HepG2 (cell line): ENCODE measurements around the gene P2RX1. TPM values are rescaled to one million over a fixed set of nuclear protein-coding genes. Genes with fewer than 3 reads are reported as not detected.

ENCODE experiments used
- ATAC-seq: fragments of 200-7000 bp; cut with Tn5 transposase; 3 replicates; pipeline ENCODE4 v1.9.1; 2020; ENCODE audit warnings: mild to moderate bottlenecking, moderate library complexity
- BruUV-seq: library from RNA; stranded (reverse); fragments of 400-500 nt; replicated peaks from 2 replicates; lab custom pipeline; 2021; lab: Mats Ljungman, UMichigan
- CTCF ChIA-PET: fragments of 300-600 bp; formaldehyde crosslinking; extraction: SDS; loops from one replicate; lab custom pipeline; 2021; ENCODE audit warnings: low total read pairs, inconsistent platforms, low intra/inter-chr PET ratio; lab: Yijun Ruan, JAX
- POLR2A ChIA-PET: fragments of 350-600 bp; sonication (Branson Sonifier 250); formaldehyde crosslinking; loops from one replicate; lab custom pipeline; 2020; ENCODE audit warnings: antibody characterized with exemption, inconsistent platforms; lab: Yijun Ruan, JAX
- DNase-seq: peaks from one replicate; pipeline ENCODE4 v3.0.0-alpha.2; 2015; ENCODE audit warnings: low spot score
- FAIRE-seq: peaks from 3 replicates; lab custom pipeline; 2011; peaks lifted over from hg19 to GRCh38; lab: Jason Lieb, UNC
- H2AFZ ChIP-seq: one replicate; pipeline ENCODE4 v1.6.1; 2011; ENCODE audit warnings: low read length, inconsistent platforms
- H3K27ac ChIP-seq: fragments of 300-600 bp; 3 replicates; pipeline ENCODE4 v1.8.0; 2011; ENCODE audit warnings: mixed run types, mild to moderate bottlenecking, mixed read lengths, low read length, inconsistent platforms; ENCODE audit not compliant: insufficient read depth; ENCODE audit errors: extremely low read length
- H3K27me3 ChIP-seq, 2 experiments: fragments of 200-600 bp in 1 of 2; 2 replicates in 1 of 2; 3 replicates in 1 of 2; pipeline versions ENCODE4 v1.6.0 to v1.8.0; 2011; ENCODE audit warnings: low read length in 2 of 2, mild to moderate bottlenecking in 2 of 2, moderate library complexity in 2 of 2, inconsistent platforms in 1 of 2; ENCODE audit not compliant: insufficient read depth in 2 of 2, control insufficient read depth in 1 of 2
- H3K36me3 ChIP-seq, 2 experiments: fragments of 200-600 bp in 1 of 2; replicated peaks in 1 of 2; 2 replicates in 1 of 2; 3 replicates in 1 of 2; pipeline versions ENCODE4 v1.5.1 to v1.8.0; 2011; ENCODE audit warnings: low read length in 2 of 2, inconsistent platforms in 1 of 2; ENCODE audit not compliant: insufficient read depth in 2 of 2, control insufficient read depth in 1 of 2
- H3K4me1 ChIP-seq: 2 replicates; pipeline ENCODE4 v1.5.1; 2012; ENCODE audit warnings: low read length, inconsistent platforms; ENCODE audit not compliant: insufficient read depth
- H3K4me2 ChIP-seq: 2 replicates; pipeline ENCODE4 v1.6.0; 2011; ENCODE audit warnings: low read depth, low read length, inconsistent platforms
- H3K4me3 ChIP-seq, 3 experiments: fragments of 200-600 bp in 1 of 3; sonication (generic), shearing (Covaris generic) in 1 of 3; replicated peaks in 1 of 3; 2 replicates each; pipeline ENCODE4 v1.5.1; 2011 to 2016; ENCODE audit warnings: low read length in 3 of 3, inconsistent platforms in 2 of 3, low read depth in 2 of 3, mild to moderate bottlenecking in 2 of 3, control low read depth in 1 of 3, mixed read lengths in 1 of 3; ENCODE audit not compliant: insufficient read depth in 1 of 3
- H3K79me2 ChIP-seq: one replicate; pipeline ENCODE4 v1.6.1; 2011; ENCODE audit warnings: low read length, inconsistent platforms; ENCODE audit not compliant: insufficient read depth
- H3K9ac ChIP-seq: 2 replicates; pipeline ENCODE4 v1.6.0; 2011; ENCODE audit warnings: mild to moderate bottlenecking, low read depth, low read length, inconsistent platforms; ENCODE audit not compliant: insufficient read depth
- H3K9me3 ChIP-seq: 2 replicates; pipeline ENCODE4 v1.5.1; 2012; ENCODE audit warnings: mild to moderate bottlenecking, low read length
- H4K20me1 ChIP-seq: 2 replicates; pipeline ENCODE4 v1.6.0; 2011; ENCODE audit warnings: inconsistent platforms, mild to moderate bottlenecking, low read length, moderate library complexity; ENCODE audit not compliant: insufficient read depth
- CHCHD3 ChIP-seq: sonication (generic); formaldehyde crosslinking; IDR thresholded peaks from 2 replicates; pipeline ENCODE4 v1.8.0; 2022; ENCODE audit warnings: mild to moderate bottlenecking, missing genetic modification reagents, moderate library complexity
- CHD2 ChIP-seq: IDR thresholded peaks from 2 replicates; pipeline ENCODE4 v1.6.1; 2011; ENCODE audit warnings: low read depth, low read length, improper control_type of control experiment
- CREB1 ChIP-seq, 2 experiments: fragments of 450-650 bp in 1 of 2; IDR thresholded peaks; 2 replicates each; pipeline ENCODE4 v1.6.1; 2016 to 2017; ENCODE audit warnings: control low read depth in 1 of 2, mild to moderate bottlenecking in 1 of 2, missing compliant biosample characterization in 1 of 2, missing genetic modification characterization in 1 of 2
- FOSL1 ChIP-seq: sonication (generic); formaldehyde crosslinking; IDR thresholded peaks from 2 replicates; pipeline ENCODE4 v1.9.0; 2021; ENCODE audit warnings: missing genetic modification reagents, borderline replicate concordance
- FOXO1 ChIP-seq: sonication (generic); formaldehyde crosslinking; IDR thresholded peaks from 2 replicates; pipeline ENCODE4 v1.4.0; 2020; ENCODE audit warnings: missing genetic modification reagents
- HMGXB4 ChIP-seq, 2 experiments: sonication (generic) in 1 of 2; formaldehyde crosslinking in 1 of 2; IDR thresholded peaks; 2 replicates each; pipeline versions ENCODE4 v1.4.0 to v1.6.1; 2018 to 2020; ENCODE audit warnings: missing genetic modification reagents in 2 of 2, borderline replicate concordance in 1 of 2, low read depth in 1 of 2, mild to moderate bottlenecking in 1 of 2, missing biosample characterization in 1 of 2
- KDM4B ChIP-seq: sonication (generic); formaldehyde crosslinking; IDR thresholded peaks from 2 replicates; pipeline ENCODE4 v1.4.0; 2020; ENCODE audit warnings: missing genetic modification reagents
- SALL1 ChIP-seq: sonication (generic); formaldehyde crosslinking; IDR thresholded peaks from 2 replicates; pipeline ENCODE4 v1.8.0; 2022; ENCODE audit warnings: mild to moderate bottlenecking, missing genetic modification reagents
- SMC3 ChIP-seq: IDR thresholded peaks from 2 replicates; pipeline ENCODE4 v1.6.1; 2011; ENCODE audit warnings: low read length, improper control_type of control experiment
- ZFY ChIP-seq: sonication (generic); formaldehyde crosslinking; IDR thresholded peaks from 2 replicates; pipeline ENCODE4 v1.4.0; 2020; ENCODE audit warnings: missing genetic modification reagents
- ZNF121 ChIP-seq: sonication (generic); formaldehyde crosslinking; IDR thresholded peaks from 2 replicates; pipeline ENCODE4 v1.5.0; 2020; ENCODE audit warnings: mild to moderate bottlenecking, missing genetic modification reagents
- ZNF501 ChIP-seq: sonication (generic); formaldehyde crosslinking; IDR thresholded peaks from 2 replicates; pipeline ENCODE4 v1.5.1; 2020; ENCODE audit warnings: mild to moderate bottlenecking, moderate library complexity, missing genetic modification reagents
- ZNF768 ChIP-seq: sonication (generic); formaldehyde crosslinking; IDR thresholded peaks from 2 replicates; pipeline ENCODE4 v1.4.0; 2020; ENCODE audit warnings: missing genetic modification reagents
- ZNF850 ChIP-seq: sonication (generic); formaldehyde crosslinking; conservative IDR thresholded peaks from 2 replicates; pipeline ENCODE4 v1.9.0; 2021; ENCODE audit warnings: mild to moderate bottlenecking, missing genetic modification reagents
- ZNF891 ChIP-seq: sonication (generic); formaldehyde crosslinking; IDR thresholded peaks from 2 replicates; pipeline ENCODE4 v1.5.0; 2020; ENCODE audit warnings: mild to moderate bottlenecking, missing genetic modification reagents
- ZSCAN21 ChIP-seq: sonication (generic); formaldehyde crosslinking; IDR thresholded peaks from 2 replicates; pipeline ENCODE4 v1.8.0; 2022; ENCODE audit warnings: mild to moderate bottlenecking, missing genetic modification reagents, moderate library complexity, borderline replicate concordance
- WGBS: methylation state at CpG from one replicate; pipeline ENCODE4 v1.1.6; 2017; ENCODE audit warnings: low lambda C conversion rate; 5-methylcytosine and 5-hydroxymethylcytosine counted together
- in situ Hi-C: cut with HindIII; loops from 2 replicates; pipeline ENCODE4 v1.10.0; 2017; ENCODE audit warnings: low pct_unique_long_range_greater_than_20kb; ENCODE audit not compliant: extremely low pct_ligation_motif_present
- intact Hi-C: fragments of 100-400 bp; cut with micrococcal nuclease; formaldehyde crosslinking; loops from one replicate; pipeline ENCODE4 v1.10.0; 2022; ENCODE audit not compliant: unreplicated experiment
- polyA plus RNA-seq, 8 experiments: library from polyadenylated mRNA; depleted of rRNA in 3 of 8; stranded (reverse) in 7 of 8; unstranded in 1 of 8; fragments of >200 nt; fragmentation: Illumina TruSeq in 4 of 8; extraction: Trizol in 4 of 8; gene quantifications; 2 replicates each; pipeline versions ENCODE4 v1.2.1 to v1.2.3, GENCODE V29; 2011 to 2016; ENCODE audit warnings: low read depth in 4 of 8, missing spikeins in 1 of 8, mixed read lengths in 1 of 8; ENCODE audit not compliant: insufficient read depth in 1 of 8
- total RNA-seq, 5 experiments: library from RNA; depleted of rRNA; stranded (reverse); fragments of >200 nt; fragmentation: Illumina TruSeq; extraction: Trizol; gene quantifications; 2 replicates each; pipeline ENCODE4 v1.2.3, GENCODE V29; 2016; ENCODE audit warnings: low read depth in 1 of 5
- TF ChIP-seq, protein P1 (sequence below): IDR thresholded peaks from 2 replicates; pipeline ENCODE4 v1.4.0; 2020; ENCODE audit warnings: mild to moderate bottlenecking, missing genetic modification reagents

Gene P2RX1
- total and polyA plus RNA-seq, 2 of the 13 experiments (the other 11 are each of a cell fraction or from before 2014, with no cell fraction given): 0.04 to 0.50 TPM

DNA sequence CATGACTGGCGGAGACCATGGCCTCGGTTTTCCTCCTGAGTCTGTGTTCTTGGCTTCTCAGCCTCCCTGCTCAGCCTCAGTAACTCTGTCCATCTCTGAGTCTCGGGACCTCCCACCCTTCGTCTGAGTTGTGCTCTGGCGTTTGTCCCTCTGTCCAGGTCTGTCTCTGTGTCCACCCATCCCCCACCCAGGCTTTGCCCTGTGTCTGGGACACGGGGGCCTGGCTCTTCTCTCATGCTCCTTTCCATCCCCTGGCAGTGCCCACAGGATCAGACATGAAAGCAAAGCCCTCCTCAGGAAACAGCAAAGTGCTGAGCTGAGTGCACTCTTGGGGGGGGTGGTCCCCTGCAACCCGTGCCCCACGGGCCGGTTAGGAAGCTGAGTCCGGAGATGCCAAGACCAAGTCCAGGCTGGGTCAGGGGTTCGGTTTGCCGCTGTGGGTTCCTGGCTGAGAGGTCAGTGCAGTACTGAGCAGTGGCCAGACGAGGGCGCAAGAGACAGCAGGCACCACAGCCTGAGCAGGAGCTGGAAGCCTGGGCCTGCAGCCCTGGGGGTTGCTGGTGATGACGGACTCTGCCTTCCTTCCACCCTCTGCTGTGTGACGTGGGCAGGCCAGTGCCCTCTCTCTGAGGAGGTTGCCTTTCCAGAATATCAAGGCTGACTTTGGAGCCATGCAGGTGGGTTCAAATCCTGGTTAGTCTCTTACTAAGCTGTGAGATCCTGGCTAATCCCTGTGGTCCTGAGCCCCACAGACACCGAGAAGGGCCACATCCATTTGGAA is 2.5 kb downstream of the P2RX1 start:
- peaks cover 32% of the 10 kb centered on the region for H3K4me1 ChIP-seq
- in situ Hi-C loops: loop anchor here (5.0 to 10.0 kb wide), 2 partner anchors 46 to 161 kb away; no protein-coding TSS in a partner anchor
- H3K4me2 ChIP-seq: peak overlapping the region; percentile 36
- H3K27me3 ChIP-seq: peaks cover 2 to 35% of the 10 kb centered on the region in 2 experiments; a peak in 4 of 5 replicates
- H3K36me3 ChIP-seq: no peaks in the 10 kb centered on the region
- ATAC-seq (peak; percentile 84), FAIRE-seq (peak; percentile 85), DNase-seq (peak; percentile 51)
- H3K9ac ChIP-seq: no peak overlapping the region
- WGBS: 27% methylated on average over 8 of the region's 17 CpGs
- H4K20me1 ChIP-seq: no peaks in the 10 kb centered on the region
- ChIA-PET CTCF (interaction anchor here (1.1 to 2.5 kb wide), 3 partner anchors 50 to 161 kb away, joined by 3 to 13 read pairs (median 9); no protein-coding TSS in a partner anchor), POLR2A (interaction anchor here (0.9 to 1.0 kb wide), 2 partner anchors 10 to 101 kb away, joined by 3 to 4 read pairs; no protein-coding TSS in a partner anchor)
- no peak overlapping the region for H3K27ac ChIP-seq
- no peak overlapping the region for H3K4me3 ChIP-seq
- no TSS peak for BruUV-seq
- H3K79me2 ChIP-seq: no peaks in the 10 kb centered on the region
- intact Hi-C loops: no loop called here
- no peak overlapping the region for H2AFZ ChIP-seq
- H3K9me3 ChIP-seq: no peaks in the 10 kb centered on the region
- TF ChIP-seq CREB1 (IDR thresholded peaks at IDR 0.05) (peak; percentile 68), CREB1 (CRISPR knock-in tag; IDR thresholded peaks at IDR 0.05) (no peak), ZNF850 (CRISPR knock-in tag) (no peak), ZFY (no peak; the same call in 1 of the 2 replicates), KDM4B (CRISPR knock-in tag) (0 out of 2 replicates have a peak, but pooled peaks have one; percentile 55), ZNF891 (CRISPR knock-in tag) (peak; percentile 34; the same call in 1 of the 2 replicates), SALL1 (CRISPR knock-in tag) (peak; percentile 61), ZNF768 (peak; percentile 27; the same call in 1 of the 2 replicates), HMGXB4 (CRISPR knock-in tag; IDR thresholded peaks at IDR 0.05; ENCODE audit: borderline replicate concordance in 1 of 2, low read depth in 1 of 2) (0 out of 4 replicates have a peak, but pooled peaks of 1 of the 2 experiments have one; percentile 47), ZNF501 (CRISPR knock-in tag) (0 out of 2 replicates have a peak, but pooled peaks have one; percentile 40), CHD2 (0 out of 2 replicates have a peak, but pooled peaks have one; percentile 24), FOXO1 (CRISPR knock-in tag) (0 out of 2 replicates have a peak, but pooled peaks have one; percentile 18), SMC3 (peak; percentile 68; the same call in 1 of the 2 replicates), ZSCAN21 (CRISPR knock-in tag) (0 out of 2 replicates have a peak, but pooled peaks have one; percentile 11), FOSL1 (no peak), ZNF121 (CRISPR knock-in tag) (peak; percentile 59), CHCHD3 (CRISPR knock-in tag) (no peak)
- TF ChIP-seq, protein P1, sequence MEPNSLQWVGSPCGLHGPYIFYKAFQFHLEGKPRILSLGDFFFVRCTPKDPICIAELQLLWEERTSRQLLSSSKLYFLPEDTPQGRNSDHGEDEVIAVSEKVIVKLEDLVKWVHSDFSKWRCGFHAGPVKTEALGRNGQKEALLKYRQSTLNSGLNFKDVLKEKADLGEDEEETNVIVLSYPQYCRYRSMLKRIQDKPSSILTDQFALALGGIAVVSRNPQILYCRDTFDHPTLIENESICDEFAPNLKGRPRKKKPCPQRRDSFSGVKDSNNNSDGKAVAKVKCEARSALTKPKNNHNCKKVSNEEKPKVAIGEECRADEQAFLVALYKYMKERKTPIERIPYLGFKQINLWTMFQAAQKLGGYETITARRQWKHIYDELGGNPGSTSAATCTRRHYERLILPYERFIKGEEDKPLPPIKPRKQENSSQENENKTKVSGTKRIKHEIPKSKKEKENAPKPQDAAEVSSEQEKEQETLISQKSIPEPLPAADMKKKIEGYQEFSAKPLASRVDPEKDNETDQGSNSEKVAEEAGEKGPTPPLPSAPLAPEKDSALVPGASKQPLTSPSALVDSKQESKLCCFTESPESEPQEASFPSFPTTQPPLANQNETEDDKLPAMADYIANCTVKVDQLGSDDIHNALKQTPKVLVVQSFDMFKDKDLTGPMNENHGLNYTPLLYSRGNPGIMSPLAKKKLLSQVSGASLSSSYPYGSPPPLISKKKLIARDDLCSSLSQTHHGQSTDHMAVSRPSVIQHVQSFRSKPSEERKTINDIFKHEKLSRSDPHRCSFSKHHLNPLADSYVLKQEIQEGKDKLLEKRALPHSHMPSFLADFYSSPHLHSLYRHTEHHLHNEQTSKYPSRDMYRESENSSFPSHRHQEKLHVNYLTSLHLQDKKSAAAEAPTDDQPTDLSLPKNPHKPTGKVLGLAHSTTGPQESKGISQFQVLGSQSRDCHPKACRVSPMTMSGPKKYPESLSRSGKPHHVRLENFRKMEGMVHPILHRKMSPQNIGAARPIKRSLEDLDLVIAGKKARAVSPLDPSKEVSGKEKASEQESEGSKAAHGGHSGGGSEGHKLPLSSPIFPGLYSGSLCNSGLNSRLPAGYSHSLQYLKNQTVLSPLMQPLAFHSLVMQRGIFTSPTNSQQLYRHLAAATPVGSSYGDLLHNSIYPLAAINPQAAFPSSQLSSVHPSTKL (CRISPR knock-in tag): no peak
